ENCODE measurements around the gene RIT1.

DNA sequence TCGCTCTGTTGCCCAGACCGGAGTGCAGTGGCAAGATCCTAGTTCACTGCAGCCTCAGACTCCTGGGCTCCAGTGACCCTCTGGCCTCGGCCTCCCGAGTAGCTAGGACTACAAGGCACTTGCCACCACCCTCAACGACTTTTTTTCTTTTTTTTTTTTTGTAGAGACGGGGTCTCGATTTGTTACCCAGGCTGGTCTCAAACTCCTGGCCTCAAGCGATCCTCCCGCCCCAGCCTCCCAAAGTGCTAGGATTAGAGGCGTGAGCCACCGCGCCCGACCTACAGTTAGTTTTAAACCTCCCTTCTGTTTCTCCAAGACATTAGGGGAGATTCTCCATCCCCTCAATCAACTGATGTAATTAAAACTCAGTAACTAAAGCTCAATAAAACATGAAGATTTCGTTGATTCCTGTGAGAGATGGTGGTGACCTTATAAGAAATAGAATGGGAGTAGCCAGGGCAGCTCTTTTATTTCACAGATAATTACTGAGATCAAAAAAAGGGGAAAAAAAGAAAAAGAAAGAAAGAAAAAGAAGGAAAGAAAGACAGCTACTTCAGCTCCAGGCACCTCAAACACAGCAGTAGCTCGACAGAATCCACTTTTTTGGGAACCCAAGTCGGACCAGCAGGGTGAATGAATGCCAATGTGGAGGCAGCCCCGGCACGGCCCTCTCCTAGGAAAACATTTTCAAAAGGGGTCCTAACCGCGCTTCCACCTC is 54.7 kb downstream of the RIT1 start:
- TF ChIP-seq, protein P1, sequence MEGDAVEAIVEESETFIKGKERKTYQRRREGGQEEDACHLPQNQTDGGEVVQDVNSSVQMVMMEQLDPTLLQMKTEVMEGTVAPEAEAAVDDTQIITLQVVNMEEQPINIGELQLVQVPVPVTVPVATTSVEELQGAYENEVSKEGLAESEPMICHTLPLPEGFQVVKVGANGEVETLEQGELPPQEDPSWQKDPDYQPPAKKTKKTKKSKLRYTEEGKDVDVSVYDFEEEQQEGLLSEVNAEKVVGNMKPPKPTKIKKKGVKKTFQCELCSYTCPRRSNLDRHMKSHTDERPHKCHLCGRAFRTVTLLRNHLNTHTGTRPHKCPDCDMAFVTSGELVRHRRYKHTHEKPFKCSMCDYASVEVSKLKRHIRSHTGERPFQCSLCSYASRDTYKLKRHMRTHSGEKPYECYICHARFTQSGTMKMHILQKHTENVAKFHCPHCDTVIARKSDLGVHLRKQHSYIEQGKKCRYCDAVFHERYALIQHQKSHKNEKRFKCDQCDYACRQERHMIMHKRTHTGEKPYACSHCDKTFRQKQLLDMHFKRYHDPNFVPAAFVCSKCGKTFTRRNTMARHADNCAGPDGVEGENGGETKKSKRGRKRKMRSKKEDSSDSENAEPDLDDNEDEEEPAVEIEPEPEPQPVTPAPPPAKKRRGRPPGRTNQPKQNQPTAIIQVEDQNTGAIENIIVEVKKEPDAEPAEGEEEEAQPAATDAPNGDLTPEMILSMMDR (IDR thresholded peaks at IDR 0.05) = no peak
- TF ChIP-seq POLR2A (IDR thresholded peaks at IDR 0.05) = no peak
- TF ChIP-seq EP300 (IDR thresholded peaks at IDR 0.05) = no peak
